Measurements from ENCODE around the gene DAAM2. TPM values are rescaled to one million over a fixed set of nuclear protein-coding genes. Genes with fewer than 3 reads are reported as not detected.

Gene DAAM2
- total RNA-seq, 1 donor from 2014 or later, result 61.9 TPM

GRCh38 chr6:39911513-39912125 is 119.4 kb downstream of the DAAM2 start:
- intact Hi-C loops (cut with DNase I), result no loop called here
- ATAC-seq (no peak), DNase-seq (ENCODE audit: low spot score) (peak; percentile 19)

- intact Hi-C loops (cut with DNase I), result no loop called here
- DNase-seq (ENCODE audit: low spot score) (no peak), ATAC-seq (no peak)
Measured at GRCh38 chr6:39912446-39912845, 120.3 kb downstream of the DAAM2 start.

GRCh38 chr6:39913391-39913916 is 121.3 kb downstream of the DAAM2 start:
- ATAC-seq (no peak), DNase-seq (ENCODE audit: low spot score) (no peak)
- intact Hi-C loops (cut with DNase I), result no loop called here

GRCh38 chr6:39914239-39914638 is 122.1 kb downstream of the DAAM2 start:
- ATAC-seq (no peak), DNase-seq (ENCODE audit: low spot score) (no peak)
- intact Hi-C loops (cut with DNase I), result no loop called here

- intact Hi-C loops (cut with DNase I), result no loop called here
- no peak for DNase-seq (ENCODE audit: low spot score)
- no peak for ATAC-seq
Measured at GRCh38 chr6:39915866-39916265, 123.7 kb downstream of the DAAM2 start.

- intact Hi-C loops (cut with DNase I), result no loop called here
- ATAC-seq (no peak), DNase-seq (ENCODE audit: low spot score) (no peak)
Measured at GRCh38 chr6:39917329-39917728, 125.2 kb downstream of the DAAM2 start.

GRCh38 chr6:39917981-39918380 is 125.8 kb downstream of the DAAM2 start:
- DNase-seq (ENCODE audit: low spot score), result no peak
- intact Hi-C loops (cut with DNase I), result no loop called here
- ATAC-seq, result no peak

GRCh38 chr6:39918831-39919230 is 126.7 kb downstream of the DAAM2 start:
- intact Hi-C loops (cut with DNase I), result no loop called here
- no peak for ATAC-seq
- DNase-seq (ENCODE audit: low spot score), result no peak

- intact Hi-C loops (cut with DNase I), result no loop called here
Measured at GRCh38 chr6:39920157-39920556, 128.0 kb downstream of the DAAM2 start.

GRCh38 chr6:39922821-39923220 is 130.6 kb downstream of the DAAM2 start:
- DNase-seq (ENCODE audit: low spot score), result no peak
- ATAC-seq, result no peak
- intact Hi-C loops (cut with DNase I), result no loop called here

More at GRCh38 chr6:39920157-39920556, 128.0 kb downstream of the DAAM2 start:
- DNase-seq (ENCODE audit: low spot score), result no peak
- no peak for ATAC-seq

GRCh38 chr6:39923394-39923793 is 131.2 kb downstream of the DAAM2 start:
- DNase-seq (ENCODE audit: low spot score) (no peak), ATAC-seq (peak; percentile 27)
- intact Hi-C loops (cut with DNase I), result no loop called here

- ATAC-seq (no peak), DNase-seq (ENCODE audit: low spot score) (no peak)
- intact Hi-C loops (cut with DNase I), result no loop called here
Measured at GRCh38 chr6:39923861-39924260, 131.7 kb downstream of the DAAM2 start.

- ATAC-seq, result no peak
- intact Hi-C loops (cut with DNase I), result no loop called here
- no peak for DNase-seq (ENCODE audit: low spot score)
Measured at GRCh38 chr6:39924283-39924682, 132.1 kb downstream of the DAAM2 start.

- ATAC-seq (no peak), DNase-seq (ENCODE audit: low spot score) (no peak)
- intact Hi-C loops (cut with DNase I), result no loop called here
Measured at GRCh38 chr6:39925191-39925930, 133.2 kb downstream of the DAAM2 start.

GRCh38 chr6:39925931-39926290 is 133.7 kb downstream of the DAAM2 start:
- intact Hi-C loops (cut with DNase I), result no loop called here
- ATAC-seq (no peak), DNase-seq (ENCODE audit: low spot score) (no peak)

- DNase-seq (ENCODE audit: low spot score), result no peak
- intact Hi-C loops (cut with DNase I), result no loop called here
- ATAC-seq, result peak; percentile 44
Measured at GRCh38 chr6:39926668-39927067, 134.5 kb downstream of the DAAM2 start.

GRCh38 chr6:39927159-39927558 is 135.0 kb downstream of the DAAM2 start:
- intact Hi-C loops (cut with DNase I), result no loop called here
- ATAC-seq (no peak), DNase-seq (ENCODE audit: low spot score) (no peak)

- ATAC-seq, result no peak
- intact Hi-C loops (cut with DNase I), result no loop called here
Measured at GRCh38 chr6:39929039-39929732, 137.0 kb downstream of the DAAM2 start.

GRCh38 chr6:39929733-39930461 is 137.7 kb downstream of the DAAM2 start:
- DNase-seq (ENCODE audit: low spot score) (no peak), ATAC-seq (no peak)
- intact Hi-C loops (cut with DNase I), result no loop called here

More at GRCh38 chr6:39929039-39929732, 137.0 kb downstream of the DAAM2 start:
- no peak for DNase-seq (ENCODE audit: low spot score)

Data from sciatic nerve (tissue), 2 donors.